ENCODE data around the gene SERINC3. TPM values are rescaled to one million over a fixed set of nuclear protein-coding genes. Genes with fewer than 3 reads are reported as not detected.

Gene SERINC3
- total and polyA plus RNA-seq, 2 of the 13 experiments (the other 11 are each of a cell fraction or from before 2014, with no cell fraction given): 82.0 to 226 TPM

DNA sequence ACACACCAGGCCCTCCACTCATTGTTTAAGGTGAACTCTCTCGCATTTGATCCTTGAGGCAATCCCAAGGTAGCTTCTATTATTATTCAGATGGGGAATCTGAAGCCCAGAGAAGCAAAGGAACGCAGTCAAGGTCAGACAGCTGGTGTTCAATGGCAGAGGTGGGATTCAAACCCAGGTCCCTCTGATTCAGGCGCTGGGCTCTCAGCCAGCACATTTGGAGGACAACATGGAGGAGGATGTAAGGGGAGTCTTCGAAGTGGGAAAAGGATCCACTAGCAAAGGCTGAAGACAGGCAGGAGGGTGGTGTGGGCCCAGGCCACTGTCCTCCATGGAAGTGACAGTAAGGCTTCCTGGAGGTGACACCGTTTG lies 60.1 kb downstream of the SERINC3 start:
- Histone ChIP-seq H3K27me3 (ENCODE audit: control insufficient read depth in 1 of 2, insufficient read depth in 2 of 2, low read length in 2 of 2) (no peaks in the 10 kb centered on the region), H3K9ac (ENCODE audit: insufficient read depth, low read depth, low read length) (no peak overlapping the region), H4K20me1 (ENCODE audit: insufficient read depth, low read length) (no peaks in the 10 kb centered on the region), H2AFZ (ENCODE audit: low read length) (peak overlapping the region; percentile 87), H3K79me2 (ENCODE audit: insufficient read depth, low read length) (no peaks in the 10 kb centered on the region), H3K27ac (ENCODE audit: extremely low read length, insufficient read depth, low read length) (peak overlapping the region; percentile 58), H3K36me3 (replicated peaks in 1 of 2; ENCODE audit: control insufficient read depth in 1 of 2, insufficient read depth in 2 of 2, low read length in 2 of 2) (no peaks in the 10 kb centered on the region), H3K9me3 (ENCODE audit: low read length) (no peaks in the 10 kb centered on the region), H3K4me3 (replicated peaks in 1 of 3; ENCODE audit: insufficient read depth in 1 of 3, low read depth in 2 of 3, low read length in 3 of 3) (no peak overlapping the region), H3K4me2 (ENCODE audit: low read depth, low read length) (peak overlapping the region; percentile 72), H3K4me1 (ENCODE audit: insufficient read depth, low read length) (peaks cover 69% of the 10 kb centered on the region)
- DNase-seq (ENCODE audit: low spot score) (no peak), FAIRE-seq (no peak), ATAC-seq (peak; percentile 7; the same call in 2 of the 3 replicates)
- CTCF ChIA-PET (ENCODE audit: low intra/inter-chr PET ratio, low total read pairs): interaction anchor here (0.6 to 2.6 kb wide), 6 partner anchors 10 to 244 kb away, joined by 3 to 29 read pairs (median 6); no protein-coding TSS in a partner anchor
- BruUV-seq (replicated peaks): no TSS peak
- in situ Hi-C loops (cut with HindIII; ENCODE audit: extremely low pct_ligation_motif_present, low pct_unique_long_range_greater_than_20kb) (loop anchor here (5.0 kb wide), 1 partner anchor 69 kb away; no protein-coding TSS in a partner anchor), intact Hi-C loops (cut with micrococcal nuclease; ENCODE audit: unreplicated experiment) (loop anchor here (1.0 to 2.0 kb wide), 4 partner anchors 27 to 77 kb away; no protein-coding TSS in a partner anchor)
- 43% methylated on average over 5 of the region's 5 CpGs for WGBS (ENCODE audit: low lambda C conversion rate)
- POLR2A ChIA-PET: interaction anchor here (0.7 to 1.5 kb wide), 18 partner anchors 10 to 252 kb away, joined by 3 to 11 read pairs (median 4); partner anchors contain the start of genes FITM2, OSER1 and TTPAL
- no peak for TF ChIP-seq ZNF598 (CRISPR knock-in tag; IDR thresholded peaks at IDR 0.05; ENCODE audit: borderline replicate concordance)
- TF ChIP-seq NFIC (IDR thresholded peaks at IDR 0.05; ENCODE audit: low read length): peak; percentile 10; the same call in 1 of the 2 replicates
- TF ChIP-seq YY1 (IDR thresholded peaks at IDR 0.05; ENCODE audit: insufficient read depth, insufficient replicate concordance, low read depth, low read length): no peak
- no peak for TF ChIP-seq ZBTB1 (CRISPR knock-in tag; IDR thresholded peaks at IDR 0.05; ENCODE audit: borderline replicate concordance)
- TF ChIP-seq HHEX (CRISPR knock-in tag; IDR thresholded peaks at IDR 0.05): 0 out of 2 replicates have a peak, but pooled peaks have one; percentile 44
- TF ChIP-seq, protein P1, sequence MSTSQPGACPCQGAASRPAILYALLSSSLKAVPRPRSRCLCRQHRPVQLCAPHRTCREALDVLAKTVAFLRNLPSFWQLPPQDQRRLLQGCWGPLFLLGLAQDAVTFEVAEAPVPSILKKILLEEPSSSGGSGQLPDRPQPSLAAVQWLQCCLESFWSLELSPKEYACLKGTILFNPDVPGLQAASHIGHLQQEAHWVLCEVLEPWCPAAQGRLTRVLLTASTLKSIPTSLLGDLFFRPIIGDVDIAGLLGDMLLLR (CRISPR knock-in tag; IDR thresholded peaks at IDR 0.05): no peak
- TF ChIP-seq FOXO1 (CRISPR knock-in tag; IDR thresholded peaks at IDR 0.05): 0 out of 2 replicates have a peak, but pooled peaks have one; percentile 8
- TF ChIP-seq, protein P2, sequence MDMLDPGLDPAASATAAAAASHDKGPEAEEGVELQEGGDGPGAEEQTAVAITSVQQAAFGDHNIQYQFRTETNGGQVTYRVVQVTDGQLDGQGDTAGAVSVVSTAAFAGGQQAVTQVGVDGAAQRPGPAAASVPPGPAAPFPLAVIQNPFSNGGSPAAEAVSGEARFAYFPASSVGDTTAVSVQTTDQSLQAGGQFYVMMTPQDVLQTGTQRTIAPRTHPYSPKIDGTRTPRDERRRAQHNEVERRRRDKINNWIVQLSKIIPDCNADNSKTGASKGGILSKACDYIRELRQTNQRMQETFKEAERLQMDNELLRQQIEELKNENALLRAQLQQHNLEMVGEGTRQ (IDR thresholded peaks at IDR 0.05; ENCODE audit: low read depth, low read length): no peak
- TF ChIP-seq, protein P2 (CRISPR knock-in tag; IDR thresholded peaks at IDR 0.05; ENCODE audit: borderline replicate concordance): no peak
- TF ChIP-seq, protein P3, sequence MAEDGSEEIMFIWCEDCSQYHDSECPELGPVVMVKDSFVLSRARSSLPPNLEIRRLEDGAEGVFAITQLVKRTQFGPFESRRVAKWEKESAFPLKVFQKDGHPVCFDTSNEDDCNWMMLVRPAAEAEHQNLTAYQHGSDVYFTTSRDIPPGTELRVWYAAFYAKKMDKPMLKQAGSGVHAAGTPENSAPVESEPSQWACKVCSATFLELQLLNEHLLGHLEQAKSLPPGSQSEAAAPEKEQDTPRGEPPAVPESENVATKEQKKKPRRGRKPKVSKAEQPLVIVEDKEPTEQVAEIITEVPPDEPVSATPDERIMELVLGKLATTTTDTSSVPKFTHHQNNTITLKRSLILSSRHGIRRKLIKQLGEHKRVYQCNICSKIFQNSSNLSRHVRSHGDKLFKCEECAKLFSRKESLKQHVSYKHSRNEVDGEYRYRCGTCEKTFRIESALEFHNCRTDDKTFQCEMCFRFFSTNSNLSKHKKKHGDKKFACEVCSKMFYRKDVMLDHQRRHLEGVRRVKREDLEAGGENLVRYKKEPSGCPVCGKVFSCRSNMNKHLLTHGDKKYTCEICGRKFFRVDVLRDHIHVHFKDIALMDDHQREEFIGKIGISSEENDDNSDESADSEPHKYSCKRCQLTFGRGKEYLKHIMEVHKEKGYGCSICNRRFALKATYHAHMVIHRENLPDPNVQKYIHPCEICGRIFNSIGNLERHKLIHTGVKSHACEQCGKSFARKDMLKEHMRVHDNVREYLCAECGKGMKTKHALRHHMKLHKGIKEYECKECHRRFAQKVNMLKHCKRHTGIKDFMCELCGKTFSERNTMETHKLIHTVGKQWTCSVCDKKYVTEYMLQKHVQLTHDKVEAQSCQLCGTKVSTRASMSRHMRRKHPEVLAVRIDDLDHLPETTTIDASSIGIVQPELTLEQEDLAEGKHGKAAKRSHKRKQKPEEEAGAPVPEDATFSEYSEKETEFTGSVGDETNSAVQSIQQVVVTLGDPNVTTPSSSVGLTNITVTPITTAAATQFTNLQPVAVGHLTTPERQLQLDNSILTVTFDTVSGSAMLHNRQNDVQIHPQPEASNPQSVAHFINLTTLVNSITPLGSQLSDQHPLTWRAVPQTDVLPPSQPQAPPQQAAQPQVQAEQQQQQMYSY (CRISPR knock-in tag; IDR thresholded peaks at IDR 0.05): no peak
- no peak for TF ChIP-seq GPN1 (CRISPR knock-in tag; IDR thresholded peaks at IDR 0.05; ENCODE audit: borderline replicate concordance)
- no peak for TF ChIP-seq ATAD3A (CRISPR knock-in tag; IDR thresholded peaks at IDR 0.05)
- TF ChIP-seq ZNF430 (CRISPR knock-in tag; IDR thresholded peaks at IDR 0.05): no peak; the same call in 1 of the 2 replicates
- no peak for TF ChIP-seq KLF15 (CRISPR knock-in tag; IDR thresholded peaks at IDR 0.05; ENCODE audit: borderline replicate concordance)
